Keratinocyte (primary cell): ENCODE data around the gene COL21A1.

ENCODE experiments used
- EZH2 ChIP-seq: IDR thresholded peaks from one replicate; pipeline ENCODE4 v1.6.1; 2012; ENCODE audit warnings: inconsistent platforms, mild to moderate bottlenecking, low read length, moderate library complexity
- TF ChIP-seq, protein P1 (sequence below), 3 experiments: IDR thresholded peaks in 1 of 3; conservative IDR thresholded peaks in 1 of 3; optimal IDR thresholded peaks in 1 of 3; 2 replicates in 2 of 3; 3 replicates in 1 of 3; pipeline versions ENCODE3 to v1.5.1; 2011; ENCODE audit warnings: low read length in 3 of 3, mild to moderate bottlenecking in 3 of 3, moderate library complexity in 2 of 3, control low read depth in 1 of 3, inconsistent platforms in 1 of 3; ENCODE audit not compliant: insufficient read depth in 2 of 3; ENCODE audit errors: extremely low read depth in 1 of 3

DNA sequence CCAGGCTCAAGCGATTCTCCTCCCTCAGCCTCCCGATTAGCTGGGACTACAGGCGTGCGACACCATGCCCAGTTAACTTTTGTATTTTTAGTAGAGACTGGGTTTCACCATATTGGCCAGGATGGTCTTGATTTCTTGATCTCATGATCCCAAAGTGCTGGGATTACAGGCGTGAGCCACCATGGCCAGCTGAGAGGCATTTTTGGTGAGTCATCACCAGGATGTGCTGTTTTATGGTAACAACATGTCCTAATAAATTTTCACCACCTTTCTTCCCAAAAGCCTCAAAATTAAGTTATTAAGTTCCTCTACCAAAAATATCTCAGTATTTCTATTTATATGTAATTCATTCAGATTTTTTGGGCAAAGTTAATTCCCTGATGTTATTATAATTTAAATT is 53.5 kb downstream of the COL21A1 start:
- TF ChIP-seq, protein P1, sequence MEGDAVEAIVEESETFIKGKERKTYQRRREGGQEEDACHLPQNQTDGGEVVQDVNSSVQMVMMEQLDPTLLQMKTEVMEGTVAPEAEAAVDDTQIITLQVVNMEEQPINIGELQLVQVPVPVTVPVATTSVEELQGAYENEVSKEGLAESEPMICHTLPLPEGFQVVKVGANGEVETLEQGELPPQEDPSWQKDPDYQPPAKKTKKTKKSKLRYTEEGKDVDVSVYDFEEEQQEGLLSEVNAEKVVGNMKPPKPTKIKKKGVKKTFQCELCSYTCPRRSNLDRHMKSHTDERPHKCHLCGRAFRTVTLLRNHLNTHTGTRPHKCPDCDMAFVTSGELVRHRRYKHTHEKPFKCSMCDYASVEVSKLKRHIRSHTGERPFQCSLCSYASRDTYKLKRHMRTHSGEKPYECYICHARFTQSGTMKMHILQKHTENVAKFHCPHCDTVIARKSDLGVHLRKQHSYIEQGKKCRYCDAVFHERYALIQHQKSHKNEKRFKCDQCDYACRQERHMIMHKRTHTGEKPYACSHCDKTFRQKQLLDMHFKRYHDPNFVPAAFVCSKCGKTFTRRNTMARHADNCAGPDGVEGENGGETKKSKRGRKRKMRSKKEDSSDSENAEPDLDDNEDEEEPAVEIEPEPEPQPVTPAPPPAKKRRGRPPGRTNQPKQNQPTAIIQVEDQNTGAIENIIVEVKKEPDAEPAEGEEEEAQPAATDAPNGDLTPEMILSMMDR (optimal IDR thresholded peaks at IDR 0.05 in 1 of 3, IDR thresholded peaks at IDR 0.05 in 1 of 3, conservative IDR thresholded peaks at IDR 0.05 in 1 of 3; ENCODE audit: extremely low read depth in 1 of 3, insufficient read depth in 2 of 3, low read length in 3 of 3), result no peak
- TF ChIP-seq EZH2, result no peak
